Endothelial cell of umbilical vein (primary cell): ENCODE results near the gene DST. TPM values are rescaled to one million over a fixed set of nuclear protein-coding genes. Genes with fewer than 3 reads are reported as not detected.

Experiments
- BruUV-seq: library from RNA; stranded (reverse); fragments of 400-500 nt; replicated peaks from 2 replicates; lab custom pipeline; 2021; lab: Mats Ljungman, UMichigan
- CTCF ChIA-PET: fragments of 300-600, 350-600 bp; sonication (Branson Sonifier 250); formaldehyde crosslinking; loops from one replicate; lab custom pipeline; 2021; ENCODE audit warnings: antibody characterized with exemption, inconsistent platforms; lab: Charles Lee
- POLR2A ChIA-PET: fragments of 300-600, 350-600 bp; sonication (Branson Sonifier 250); formaldehyde crosslinking; loops from one replicate; lab custom pipeline; 2021; ENCODE audit warnings: antibody characterized with exemption, inconsistent platforms; lab: Charles Lee
- DNase-seq: peaks from one replicate; pipeline ENCODE4 v3.0.0-alpha.2; 2011; ENCODE audit warnings: low read depth, low spot score
- FAIRE-seq: peaks from 2 replicates; lab custom pipeline; 2011; peaks lifted over from hg19 to GRCh38; lab: Jason Lieb, UNC
- H2AFZ ChIP-seq: 2 replicates; pipeline ENCODE4 v1.6.0; 2012; ENCODE audit warnings: low read depth, low read length, control low read depth, inconsistent platforms
- H3K27ac ChIP-seq: 2 replicates; pipeline ENCODE4 v1.5.1; 2011; ENCODE audit warnings: low read depth, mild to moderate bottlenecking, control low read depth, low read length, moderate library complexity; ENCODE audit not compliant: insufficient read depth
- H3K27me3 ChIP-seq, 2 experiments: 2 replicates each; pipeline versions ENCODE4 v1.6.0 to v1.6.1; 2011; ENCODE audit warnings: low read length in 2 of 2, mixed read lengths in 1 of 2; ENCODE audit not compliant: control insufficient read depth in 2 of 2, insufficient read depth in 2 of 2
- H3K36me3 ChIP-seq, 2 experiments: 2 replicates in 1 of 2; 3 replicates in 1 of 2; pipeline ENCODE4 v1.5.1; 2011; ENCODE audit warnings: low read length in 2 of 2, mild to moderate bottlenecking in 1 of 2, moderate library complexity in 1 of 2; ENCODE audit not compliant: control insufficient read depth in 2 of 2, insufficient read depth in 2 of 2; ENCODE audit errors: extremely low read depth in 1 of 2
- H3K4me1 ChIP-seq: 3 replicates; pipeline ENCODE4 v1.5.1; 2011; ENCODE audit warnings: mild to moderate bottlenecking, low read length; ENCODE audit not compliant: control insufficient read depth, insufficient read depth; ENCODE audit errors: extremely low read depth
- H3K4me2 ChIP-seq: 2 replicates; pipeline ENCODE4 v1.6.1; 2011; ENCODE audit warnings: low read length, control low read depth, mixed read lengths; ENCODE audit not compliant: insufficient read depth
- H3K4me3 ChIP-seq, 3 experiments: fragments of 200-600 bp in 1 of 3; sonication (generic), shearing (Covaris generic) in 1 of 3; replicated peaks in 1 of 3; 2 replicates each; pipeline ENCODE4 v1.5.1; 2011 to 2016; ENCODE audit warnings: control low read depth in 3 of 3, low read length in 3 of 3, mild to moderate bottlenecking in 2 of 3, inconsistent platforms in 1 of 3, low read depth in 1 of 3, moderate library complexity in 1 of 3; ENCODE audit not compliant: insufficient read depth in 1 of 3
- H3K79me2 ChIP-seq: 2 replicates; pipeline ENCODE4 v1.6.0; 2012; ENCODE audit warnings: low read length, inconsistent platforms; ENCODE audit not compliant: control insufficient read depth, insufficient read depth
- H3K9ac ChIP-seq: replicated peaks from 2 replicates; pipeline ENCODE3; 2011; ENCODE audit warnings: low read length, control low read depth; ENCODE audit not compliant: insufficient read depth; ENCODE audit errors: extremely low read depth
- H3K9me1 ChIP-seq: replicated peaks from 3 replicates; pipeline ENCODE4 v1.6.0; 2011; ENCODE audit warnings: mild to moderate bottlenecking, low read length; ENCODE audit not compliant: control insufficient read depth, insufficient read depth; ENCODE audit errors: extremely low read depth
- H3K9me3 ChIP-seq: replicated peaks from 2 replicates; pipeline ENCODE4 v1.5.1; 2012; ENCODE audit warnings: low read length, inconsistent platforms; ENCODE audit not compliant: control insufficient read depth, insufficient read depth
- H4K20me1 ChIP-seq: replicated peaks from 2 replicates; pipeline ENCODE3; 2011; ENCODE audit warnings: mild to moderate bottlenecking, low read length; ENCODE audit not compliant: control insufficient read depth, insufficient read depth; ENCODE audit errors: extremely low read depth
- CTCF ChIP-seq, 2 donors: IDR thresholded peaks; 1 replicate in 1 of 2; 2 replicates in 1 of 2; pipeline ENCODE4 v1.5.1; 2011; ENCODE audit warnings: low read length in 2 of 2, mild to moderate bottlenecking in 2 of 2, moderate library complexity in 2 of 2, control low read depth in 1 of 2, inconsistent platforms in 1 of 2, low read depth in 1 of 2; ENCODE audit not compliant: insufficient read depth in 1 of 2; ENCODE audit errors: extremely low read depth in 1 of 2
- EZH2 ChIP-seq: IDR thresholded peaks from 2 replicates; pipeline ENCODE4 v1.6.1; 2012; ENCODE audit warnings: borderline replicate concordance, low read depth, mild to moderate bottlenecking, moderate library complexity, low read length, inconsistent platforms; ENCODE audit not compliant: severe bottlenecking
- FOS ChIP-seq: IDR thresholded peaks from 2 replicates; pipeline ENCODE4 v1.6.1; 2011; ENCODE audit warnings: mild to moderate bottlenecking, low read length, moderate library complexity, borderline replicate concordance; ENCODE audit not compliant: insufficient read depth
- GATA2 ChIP-seq: IDR thresholded peaks from 2 replicates; pipeline ENCODE4 v1.7.0; 2011; ENCODE audit warnings: low read depth, mild to moderate bottlenecking, moderate library complexity, mixed read lengths, low read length; ENCODE audit not compliant: insufficient read length, insufficient read depth
- JUN ChIP-seq: IDR thresholded peaks from 2 replicates; pipeline ENCODE4 v1.6.1; 2011; ENCODE audit warnings: borderline replicate concordance, low read depth; ENCODE audit not compliant: insufficient read length, insufficient read depth
- MAX ChIP-seq: IDR thresholded peaks from 2 replicates; pipeline ENCODE4 v1.6.1; 2011; ENCODE audit not compliant: insufficient read depth, insufficient read length
- MYC ChIP-seq: IDR thresholded peaks from one replicate; pipeline ENCODE4 v1.6.1; 2011; ENCODE audit warnings: mild to moderate bottlenecking, low read depth, low read length
- POLR2A ChIP-seq: IDR thresholded peaks from 2 replicates; pipeline ENCODE4 v1.6.1; 2012; ENCODE audit warnings: low read depth, mild to moderate bottlenecking, control low read depth, low read length
- POLR2AphosphoS5 ChIP-seq: IDR thresholded peaks from 2 replicates; pipeline ENCODE4 v1.6.1; 2012; ENCODE audit warnings: low read depth, mild to moderate bottlenecking, control low read depth, low read length, moderate library complexity; ENCODE audit not compliant: insufficient read depth
- dilution Hi-C: fragments of 300-500 bp; cut with MboI; formaldehyde crosslinking; loops from one replicate; pipeline ENCODE4 v1.15.0; 2019; ENCODE audit warnings: low sequenced_read_pairs; ENCODE audit not compliant: extremely low pct_ligation_motif_present
- intact Hi-C: fragments of 100-400 bp; cut with micrococcal nuclease; formaldehyde crosslinking; loops from one replicate; pipeline ENCODE4 v1.10.0; 2022
- polyA plus RNA-seq, 4 experiments: library from polyadenylated mRNA; depleted of rRNA in 3 of 4; stranded (reverse) in 3 of 4; unstranded in 1 of 4; fragments of >200 nt; gene quantifications; 2 replicates each; pipeline versions ENCODE4 v1.2.1 to v1.2.3, GENCODE V29; 2011 to 2012; ENCODE audit warnings: missing spikeins in 1 of 4
- total RNA-seq: library from RNA; stranded (reverse); gene quantifications from 2 replicates; pipeline ENCODE4 v1.2.3, GENCODE V29; 2021

Gene DST
- total and polyA plus RNA-seq, 2 donors (not counting 3 experiments of a cell fraction or from before 2014, with no cell fraction given) = 62.3 to 253 TPM

GRCh38 chr6:56689663-56690062 lies 47.0 kb upstream of the DST start:
- no peak for DNase-seq
- Histone ChIP-seq H3K4me3 (no peak overlapping the region), H3K4me1 (peaks cover 41% of the 10 kb centered on the region), H3K9ac (no peak overlapping the region), H3K9me1 (no peaks in the 10 kb centered on the region), H3K4me2 (peak overlapping the region; percentile 91), H3K36me3 (no peaks in the 10 kb centered on the region), H4K20me1 (no peaks in the 10 kb centered on the region), H3K9me3 (no peaks in the 10 kb centered on the region), H3K27ac (peak overlapping the region; percentile 81), H2AFZ (no peak overlapping the region), H3K27me3 (no peaks in the 10 kb centered on the region), H3K79me2 (peaks cover 5% of the 10 kb centered on the region)
- dilution Hi-C loops = no loop called here
- no TSS peak for BruUV-seq
- TF ChIP-seq POLR2A (no peak), MYC (no peak), EZH2 (no peak), CTCF (IDR thresholded peaks at IDR 0.05; ENCODE audit: extremely low read depth in 1 of 2, insufficient read depth in 1 of 2, low read depth in 1 of 2, low read length in 2 of 2) (no peak), JUN (no peak), MAX (no peak), FOS (no peak), POLR2AphosphoS5 (no peak), GATA2 (no peak)
- no peak for FAIRE-seq
- intact Hi-C loops = loop anchor here (5.0 kb wide), 1 partner anchor 37 kb away; no protein-coding TSS in a partner anchor
- ChIA-PET POLR2A (interaction anchor here (0.6 kb wide), 1 partner anchor 342 kb away, joined by 4 read pairs; no protein-coding TSS in a partner anchor), CTCF (interaction anchor here (1.3 to 2.7 kb wide), 6 partner anchors 10 to 52 kb away, joined by 3 to 14 read pairs (median 5); no protein-coding TSS in a partner anchor)
